Endothelial cell of umbilical vein (primary cell): ENCODE results near the gene CDC5L. TPM values are rescaled to one million over a fixed set of nuclear protein-coding genes. Genes with fewer than 3 reads are reported as not detected.

Experiments
- BruUV-seq: library from RNA; stranded (reverse); fragments of 400-500 nt; replicated peaks from 2 replicates; lab custom pipeline; 2021; lab: Mats Ljungman, UMichigan
- CTCF ChIA-PET: fragments of 300-600, 350-600 bp; sonication (Branson Sonifier 250); formaldehyde crosslinking; loops from one replicate; lab custom pipeline; 2021; ENCODE audit warnings: antibody characterized with exemption, inconsistent platforms; lab: Charles Lee
- POLR2A ChIA-PET: fragments of 300-600, 350-600 bp; sonication (Branson Sonifier 250); formaldehyde crosslinking; loops from one replicate; lab custom pipeline; 2021; ENCODE audit warnings: antibody characterized with exemption, inconsistent platforms; lab: Charles Lee
- DNase-seq: peaks from one replicate; pipeline ENCODE4 v3.0.0-alpha.2; 2011; ENCODE audit warnings: low read depth, low spot score
- FAIRE-seq: peaks from 2 replicates; lab custom pipeline; 2011; peaks lifted over from hg19 to GRCh38; lab: Jason Lieb, UNC
- H2AFZ ChIP-seq: 2 replicates; pipeline ENCODE4 v1.6.0; 2012; ENCODE audit warnings: low read depth, low read length, control low read depth, inconsistent platforms
- H3K27ac ChIP-seq: 2 replicates; pipeline ENCODE4 v1.5.1; 2011; ENCODE audit warnings: low read depth, mild to moderate bottlenecking, control low read depth, low read length, moderate library complexity; ENCODE audit not compliant: insufficient read depth
- H3K27me3 ChIP-seq, 2 experiments: 2 replicates each; pipeline versions ENCODE4 v1.6.0 to v1.6.1; 2011; ENCODE audit warnings: low read length in 2 of 2, mixed read lengths in 1 of 2; ENCODE audit not compliant: control insufficient read depth in 2 of 2, insufficient read depth in 2 of 2
- H3K36me3 ChIP-seq, 2 experiments: 2 replicates in 1 of 2; 3 replicates in 1 of 2; pipeline ENCODE4 v1.5.1; 2011; ENCODE audit warnings: low read length in 2 of 2, mild to moderate bottlenecking in 1 of 2, moderate library complexity in 1 of 2; ENCODE audit not compliant: control insufficient read depth in 2 of 2, insufficient read depth in 2 of 2; ENCODE audit errors: extremely low read depth in 1 of 2
- H3K4me1 ChIP-seq: 3 replicates; pipeline ENCODE4 v1.5.1; 2011; ENCODE audit warnings: mild to moderate bottlenecking, low read length; ENCODE audit not compliant: control insufficient read depth, insufficient read depth; ENCODE audit errors: extremely low read depth
- H3K4me2 ChIP-seq: 2 replicates; pipeline ENCODE4 v1.6.1; 2011; ENCODE audit warnings: low read length, control low read depth, mixed read lengths; ENCODE audit not compliant: insufficient read depth
- H3K4me3 ChIP-seq, 3 experiments: fragments of 200-600 bp in 1 of 3; sonication (generic), shearing (Covaris generic) in 1 of 3; replicated peaks in 1 of 3; 2 replicates each; pipeline ENCODE4 v1.5.1; 2011 to 2016; ENCODE audit warnings: control low read depth in 3 of 3, low read length in 3 of 3, mild to moderate bottlenecking in 2 of 3, inconsistent platforms in 1 of 3, low read depth in 1 of 3, moderate library complexity in 1 of 3; ENCODE audit not compliant: insufficient read depth in 1 of 3
- H3K79me2 ChIP-seq: 2 replicates; pipeline ENCODE4 v1.6.0; 2012; ENCODE audit warnings: low read length, inconsistent platforms; ENCODE audit not compliant: control insufficient read depth, insufficient read depth
- H3K9ac ChIP-seq: replicated peaks from 2 replicates; pipeline ENCODE3; 2011; ENCODE audit warnings: low read length, control low read depth; ENCODE audit not compliant: insufficient read depth; ENCODE audit errors: extremely low read depth
- H3K9me1 ChIP-seq: replicated peaks from 3 replicates; pipeline ENCODE4 v1.6.0; 2011; ENCODE audit warnings: mild to moderate bottlenecking, low read length; ENCODE audit not compliant: control insufficient read depth, insufficient read depth; ENCODE audit errors: extremely low read depth
- H3K9me3 ChIP-seq: replicated peaks from 2 replicates; pipeline ENCODE4 v1.5.1; 2012; ENCODE audit warnings: low read length, inconsistent platforms; ENCODE audit not compliant: control insufficient read depth, insufficient read depth
- H4K20me1 ChIP-seq: replicated peaks from 2 replicates; pipeline ENCODE3; 2011; ENCODE audit warnings: mild to moderate bottlenecking, low read length; ENCODE audit not compliant: control insufficient read depth, insufficient read depth; ENCODE audit errors: extremely low read depth
- EZH2 ChIP-seq: IDR thresholded peaks from 2 replicates; pipeline ENCODE4 v1.6.1; 2012; ENCODE audit warnings: borderline replicate concordance, low read depth, mild to moderate bottlenecking, moderate library complexity, low read length, inconsistent platforms; ENCODE audit not compliant: severe bottlenecking
- FOS ChIP-seq: IDR thresholded peaks from 2 replicates; pipeline ENCODE4 v1.6.1; 2011; ENCODE audit warnings: mild to moderate bottlenecking, low read length, moderate library complexity, borderline replicate concordance; ENCODE audit not compliant: insufficient read depth
- GATA2 ChIP-seq: IDR thresholded peaks from 2 replicates; pipeline ENCODE4 v1.7.0; 2011; ENCODE audit warnings: low read depth, mild to moderate bottlenecking, moderate library complexity, mixed read lengths, low read length; ENCODE audit not compliant: insufficient read length, insufficient read depth
- JUN ChIP-seq: IDR thresholded peaks from 2 replicates; pipeline ENCODE4 v1.6.1; 2011; ENCODE audit warnings: borderline replicate concordance, low read depth; ENCODE audit not compliant: insufficient read length, insufficient read depth
- MYC ChIP-seq: IDR thresholded peaks from one replicate; pipeline ENCODE4 v1.6.1; 2011; ENCODE audit warnings: mild to moderate bottlenecking, low read depth, low read length
- POLR2A ChIP-seq: IDR thresholded peaks from 2 replicates; pipeline ENCODE4 v1.6.1; 2012; ENCODE audit warnings: low read depth, mild to moderate bottlenecking, control low read depth, low read length
- POLR2AphosphoS5 ChIP-seq: IDR thresholded peaks from 2 replicates; pipeline ENCODE4 v1.6.1; 2012; ENCODE audit warnings: low read depth, mild to moderate bottlenecking, control low read depth, low read length, moderate library complexity; ENCODE audit not compliant: insufficient read depth
- dilution Hi-C: fragments of 300-500 bp; cut with MboI; formaldehyde crosslinking; loops from one replicate; pipeline ENCODE4 v1.15.0; 2019; ENCODE audit warnings: low sequenced_read_pairs; ENCODE audit not compliant: extremely low pct_ligation_motif_present
- intact Hi-C: fragments of 100-400 bp; cut with micrococcal nuclease; formaldehyde crosslinking; loops from one replicate; pipeline ENCODE4 v1.10.0; 2022
- polyA plus RNA-seq, 4 experiments: library from polyadenylated mRNA; depleted of rRNA in 3 of 4; stranded (reverse) in 3 of 4; unstranded in 1 of 4; fragments of >200 nt; gene quantifications; 2 replicates each; pipeline versions ENCODE4 v1.2.1 to v1.2.3, GENCODE V29; 2011 to 2012; ENCODE audit warnings: missing spikeins in 1 of 4
- total RNA-seq: library from RNA; stranded (reverse); gene quantifications from 2 replicates; pipeline ENCODE4 v1.2.3, GENCODE V29; 2021
- TF ChIP-seq, protein P1 (sequence below): IDR thresholded peaks from 2 replicates; pipeline ENCODE4 v1.6.1; 2011; ENCODE audit not compliant: insufficient read depth, insufficient read length
- TF ChIP-seq, protein P2 (sequence below), 2 donors: IDR thresholded peaks; 1 replicate in 1 of 2; 2 replicates in 1 of 2; pipeline ENCODE4 v1.5.1; 2011; ENCODE audit warnings: low read length in 2 of 2, mild to moderate bottlenecking in 2 of 2, moderate library complexity in 2 of 2, control low read depth in 1 of 2, inconsistent platforms in 1 of 2, low read depth in 1 of 2; ENCODE audit not compliant: insufficient read depth in 1 of 2; ENCODE audit errors: extremely low read depth in 1 of 2

CDC5L gene
- total and polyA plus RNA-seq, 2 donors (not counting 3 experiments of a cell fraction or from before 2014, with no cell fraction given) = 6.9 to 24.6 TPM

DNA sequence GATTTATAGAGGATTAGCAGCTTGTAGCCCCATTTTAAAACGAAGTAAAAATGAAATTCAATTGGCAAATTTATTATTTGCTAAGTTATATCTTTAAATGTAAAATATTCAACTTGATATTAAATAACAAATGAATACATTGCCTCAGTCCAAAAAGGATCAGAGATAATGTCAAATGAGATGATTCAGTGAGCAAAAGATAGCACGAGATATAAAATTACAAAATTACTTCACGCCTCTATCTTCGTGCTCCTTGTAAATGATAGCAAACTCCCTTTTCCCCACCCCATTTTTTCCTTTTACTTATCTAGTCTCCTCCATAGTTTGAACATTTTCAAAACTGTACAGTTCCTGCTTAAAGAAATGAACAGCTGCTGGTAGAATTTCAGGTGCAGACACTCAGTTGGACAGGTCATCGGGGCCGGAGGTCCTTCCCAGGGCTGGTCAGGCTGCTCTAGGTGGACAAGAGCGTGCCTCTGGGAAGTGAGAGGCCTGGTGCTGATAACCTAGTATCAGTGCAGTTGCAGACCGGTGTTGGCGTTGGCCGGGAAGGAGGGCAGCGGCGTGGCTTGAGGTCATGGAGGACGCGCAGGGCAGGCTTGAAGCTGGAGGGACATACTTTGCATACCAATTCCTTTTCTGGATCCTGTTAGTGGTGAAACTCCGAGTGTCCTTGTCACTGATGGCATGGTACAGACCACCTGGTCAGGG is 83.9 kb downstream of the CDC5L start:
- no peak for TF ChIP-seq EZH2
- no peak for TF ChIP-seq MYC
- no peak for TF ChIP-seq POLR2A
- TF ChIP-seq, protein P1, sequence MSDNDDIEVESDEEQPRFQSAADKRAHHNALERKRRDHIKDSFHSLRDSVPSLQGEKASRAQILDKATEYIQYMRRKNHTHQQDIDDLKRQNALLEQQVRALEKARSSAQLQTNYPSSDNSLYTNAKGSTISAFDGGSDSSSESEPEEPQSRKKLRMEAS = no peak
- no peak for TF ChIP-seq FOS
- no peak for TF ChIP-seq POLR2AphosphoS5
- TF ChIP-seq, protein P2, sequence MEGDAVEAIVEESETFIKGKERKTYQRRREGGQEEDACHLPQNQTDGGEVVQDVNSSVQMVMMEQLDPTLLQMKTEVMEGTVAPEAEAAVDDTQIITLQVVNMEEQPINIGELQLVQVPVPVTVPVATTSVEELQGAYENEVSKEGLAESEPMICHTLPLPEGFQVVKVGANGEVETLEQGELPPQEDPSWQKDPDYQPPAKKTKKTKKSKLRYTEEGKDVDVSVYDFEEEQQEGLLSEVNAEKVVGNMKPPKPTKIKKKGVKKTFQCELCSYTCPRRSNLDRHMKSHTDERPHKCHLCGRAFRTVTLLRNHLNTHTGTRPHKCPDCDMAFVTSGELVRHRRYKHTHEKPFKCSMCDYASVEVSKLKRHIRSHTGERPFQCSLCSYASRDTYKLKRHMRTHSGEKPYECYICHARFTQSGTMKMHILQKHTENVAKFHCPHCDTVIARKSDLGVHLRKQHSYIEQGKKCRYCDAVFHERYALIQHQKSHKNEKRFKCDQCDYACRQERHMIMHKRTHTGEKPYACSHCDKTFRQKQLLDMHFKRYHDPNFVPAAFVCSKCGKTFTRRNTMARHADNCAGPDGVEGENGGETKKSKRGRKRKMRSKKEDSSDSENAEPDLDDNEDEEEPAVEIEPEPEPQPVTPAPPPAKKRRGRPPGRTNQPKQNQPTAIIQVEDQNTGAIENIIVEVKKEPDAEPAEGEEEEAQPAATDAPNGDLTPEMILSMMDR (IDR thresholded peaks at IDR 0.05; ENCODE audit: extremely low read depth in 1 of 2, insufficient read depth in 1 of 2, low read depth in 1 of 2, low read length in 2 of 2) = no peak
- TF ChIP-seq JUN = no peak
- no peak for TF ChIP-seq GATA2
- Histone ChIP-seq H3K36me3 (no peaks in the 10 kb centered on the region), H4K20me1 (no peaks in the 10 kb centered on the region), H2AFZ (no peak overlapping the region), H3K79me2 (no peaks in the 10 kb centered on the region), H3K4me1 (no peaks in the 10 kb centered on the region), H3K9ac (no peak overlapping the region), H3K27me3 (peaks cover 0 to 6% of the 10 kb centered on the region in 2 experiments), H3K4me3 (no peak overlapping the region), H3K4me2 (no peak overlapping the region), H3K27ac (no peak overlapping the region), H3K9me1 (no peaks in the 10 kb centered on the region), H3K9me3 (no peaks in the 10 kb centered on the region)
- intact Hi-C loops (no loop called here), dilution Hi-C loops (no loop called here)
- ChIA-PET POLR2A (no interaction called here), CTCF (interaction anchor here (0.8 to 1.4 kb wide), 3 partner anchors 13 to 1451 kb away, joined by 3 to 4 read pairs (median 3); no protein-coding TSS in a partner anchor)
- no TSS peak for BruUV-seq
- DNase-seq (no peak), FAIRE-seq (no peak)
